Measurements from ENCODE around the gene PSMA6. TPM values are rescaled to one million over a fixed set of nuclear protein-coding genes. Genes with fewer than 3 reads are reported as not detected.
A peak's percentile ranks its signal among the peaks of the same experiment; 100 is the strongest.

Gene PSMA6
- polyA plus RNA-seq (2011; rRNA removed) (233 and 300 TPM in 2 replicates), polyA minus RNA-seq (2011; rRNA and poly(A)+ RNA removed) (81.5 and 105 TPM in 2 replicates)

- TF ChIP-seq, protein P1, sequence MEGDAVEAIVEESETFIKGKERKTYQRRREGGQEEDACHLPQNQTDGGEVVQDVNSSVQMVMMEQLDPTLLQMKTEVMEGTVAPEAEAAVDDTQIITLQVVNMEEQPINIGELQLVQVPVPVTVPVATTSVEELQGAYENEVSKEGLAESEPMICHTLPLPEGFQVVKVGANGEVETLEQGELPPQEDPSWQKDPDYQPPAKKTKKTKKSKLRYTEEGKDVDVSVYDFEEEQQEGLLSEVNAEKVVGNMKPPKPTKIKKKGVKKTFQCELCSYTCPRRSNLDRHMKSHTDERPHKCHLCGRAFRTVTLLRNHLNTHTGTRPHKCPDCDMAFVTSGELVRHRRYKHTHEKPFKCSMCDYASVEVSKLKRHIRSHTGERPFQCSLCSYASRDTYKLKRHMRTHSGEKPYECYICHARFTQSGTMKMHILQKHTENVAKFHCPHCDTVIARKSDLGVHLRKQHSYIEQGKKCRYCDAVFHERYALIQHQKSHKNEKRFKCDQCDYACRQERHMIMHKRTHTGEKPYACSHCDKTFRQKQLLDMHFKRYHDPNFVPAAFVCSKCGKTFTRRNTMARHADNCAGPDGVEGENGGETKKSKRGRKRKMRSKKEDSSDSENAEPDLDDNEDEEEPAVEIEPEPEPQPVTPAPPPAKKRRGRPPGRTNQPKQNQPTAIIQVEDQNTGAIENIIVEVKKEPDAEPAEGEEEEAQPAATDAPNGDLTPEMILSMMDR (IDR thresholded peaks at IDR 0.05; ENCODE audit: low read depth, low read length): no peak
- H3K27ac ChIP-seq (ENCODE audit: low read depth, low read length): peak within 1 kb of the TSS; percentile 89
- ChIA-PET POLR2A (interaction anchor here (0.6 to 2.1 kb wide), 14 partner anchors 10 to 246 kb away, joined by 3 to 25 read pairs (median 4); partner anchors contain the start of genes FAM177A1 and NFKBIA), CTCF (interaction anchor here (0.7 to 1.9 kb wide), 4 partner anchors 60 to 151 kb away, joined by 5 to 8 read pairs (median 6); no protein-coding TSS in a partner anchor)
- no peaks in the 10 kb centered on the region for H3K27me3 ChIP-seq (ENCODE audit: control insufficient read depth, insufficient read depth, low read length)
- H3K4me3 ChIP-seq (ENCODE audit: low read depth, low read length): peak within 1 kb of the TSS; percentile 94
- peak; percentile 96 for DNase-seq (ENCODE audit: low read depth, low spot score)
- no peaks in the 10 kb centered on the region for H3K9me3 ChIP-seq (ENCODE audit: control insufficient read depth, insufficient read depth, low read length)
Measured at GRCh38 chr14:35292051-35292769, at the start of gene PSMA6. Gene PSMA6, plus strand, starts transcription at chr14:35292382. Its CDS starts 95 bp downstream, at chr14:35292477.

DNA sequence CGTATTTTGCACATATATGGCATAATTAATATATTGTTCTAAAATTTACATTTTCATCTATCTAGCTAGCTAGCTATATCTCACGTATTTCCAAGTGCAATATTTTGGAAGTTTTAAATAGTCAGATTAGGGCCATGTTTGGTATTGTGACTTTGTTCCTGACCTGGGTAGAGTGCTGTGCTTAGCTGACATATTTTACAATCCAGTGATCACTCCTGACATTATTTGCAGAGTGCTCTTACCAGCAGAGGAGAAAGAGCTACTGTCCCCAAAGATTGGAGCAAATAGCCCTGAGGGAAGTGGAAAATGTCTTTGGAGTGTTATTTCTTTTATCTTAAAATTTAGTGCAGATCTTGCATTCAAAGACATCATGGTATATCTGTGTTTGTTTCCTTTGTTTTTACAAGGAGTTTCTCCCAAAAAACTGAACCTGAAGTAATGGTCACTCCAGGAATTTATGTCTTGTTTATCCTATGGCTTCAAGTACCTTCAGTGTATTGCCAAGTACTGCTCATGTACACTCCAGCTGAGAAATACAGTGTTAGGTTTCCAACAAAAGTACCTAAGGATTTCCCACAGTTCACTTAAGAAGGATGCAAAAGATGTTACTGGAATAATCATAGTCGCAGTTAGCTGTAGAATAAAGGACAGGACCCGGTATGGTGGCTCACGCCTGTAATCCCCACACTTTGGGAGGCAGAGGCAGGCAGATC, 49.4 kb upstream of the PSMA6 start:
- Histone ChIP-seq H3K27me3 (ENCODE audit: control insufficient read depth, insufficient read depth, low read length) (no peaks in the 10 kb centered on the region), H3K9me3 (ENCODE audit: control insufficient read depth, insufficient read depth, low read length) (no peaks in the 10 kb centered on the region)
- CTCF ChIA-PET: no interaction called here

DNA sequence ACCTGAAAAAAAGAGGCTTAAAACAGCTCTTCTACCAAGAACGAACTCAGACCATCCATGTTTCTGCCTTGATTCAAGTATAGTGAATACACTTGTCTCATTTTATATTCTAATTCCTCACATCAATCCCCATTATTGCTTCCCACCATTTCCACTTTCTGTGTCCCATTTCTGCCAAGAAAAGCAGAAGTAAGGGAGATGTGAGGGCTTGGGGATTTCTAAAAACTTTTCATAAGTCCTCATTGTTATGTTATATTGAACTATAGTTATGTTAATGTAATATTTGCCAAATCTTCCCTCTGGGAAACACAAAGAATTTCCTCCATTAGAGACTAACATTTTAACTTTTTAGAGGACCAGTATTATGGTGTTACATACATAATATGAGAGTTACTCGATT, 48.2 kb upstream of the PSMA6 start:
- DNase-seq (ENCODE audit: low read depth, low spot score): no peak
- no peak overlapping the region for H3K4me3 ChIP-seq (ENCODE audit: low read depth, low read length)
- TF ChIP-seq, protein P1 (IDR thresholded peaks at IDR 0.05; ENCODE audit: low read depth, low read length): no peak
- ChIA-PET CTCF (no interaction called here), POLR2A (no interaction called here)
- H3K9me3 ChIP-seq (ENCODE audit: control insufficient read depth, insufficient read depth, low read length): no peaks in the 10 kb centered on the region
- no peaks in the 10 kb centered on the region for H3K27me3 ChIP-seq (ENCODE audit: control insufficient read depth, insufficient read depth, low read length)
- no peak overlapping the region for H3K27ac ChIP-seq (ENCODE audit: low read depth, low read length)

More for the DNA sequence above, 49.4 kb upstream of the PSMA6 start:
- no peak for DNase-seq (ENCODE audit: low read depth, low spot score)
- POLR2A ChIA-PET: no interaction called here
- no peak overlapping the region for H3K27ac ChIP-seq (ENCODE audit: low read depth, low read length)
- H3K4me3 ChIP-seq (ENCODE audit: low read depth, low read length): no peak overlapping the region
- TF ChIP-seq, protein P1 (IDR thresholded peaks at IDR 0.05; ENCODE audit: low read depth, low read length): no peak

DNA sequence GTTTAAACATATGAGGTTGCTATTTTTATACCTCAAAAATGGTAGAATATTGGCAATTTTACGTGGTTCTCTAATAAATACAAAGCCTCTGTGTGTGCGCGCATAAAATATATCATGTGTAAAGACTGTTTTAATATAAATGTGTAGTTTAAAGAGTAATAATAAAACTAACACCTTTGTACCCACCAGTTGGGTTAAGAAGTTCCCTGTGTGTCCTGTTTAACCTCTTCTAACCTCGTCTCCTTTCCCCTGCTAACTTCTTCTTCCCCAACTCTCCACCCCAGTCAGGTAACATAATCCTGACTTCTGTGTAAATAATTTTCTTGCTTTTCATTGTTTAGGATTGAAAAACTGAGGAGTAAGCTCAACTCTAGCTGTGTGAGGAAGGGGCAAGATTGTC, 47.6 kb upstream of the PSMA6 start:
- POLR2A ChIA-PET: interaction anchor here (0.6 kb wide), 1 partner anchor 463 kb away, joined by 4 read pairs; no protein-coding TSS in a partner anchor
- Histone ChIP-seq H3K27ac (ENCODE audit: low read depth, low read length) (no peak overlapping the region), H3K27me3 (ENCODE audit: control insufficient read depth, insufficient read depth, low read length) (no peaks in the 10 kb centered on the region), H3K9me3 (ENCODE audit: control insufficient read depth, insufficient read depth, low read length) (no peaks in the 10 kb centered on the region), H3K4me3 (ENCODE audit: low read depth, low read length) (no peak overlapping the region)
- CTCF ChIA-PET: no interaction called here
- TF ChIP-seq, protein P1 (IDR thresholded peaks at IDR 0.05; ENCODE audit: low read depth, low read length): no peak
- DNase-seq (ENCODE audit: low read depth, low spot score): no peak

DNA sequence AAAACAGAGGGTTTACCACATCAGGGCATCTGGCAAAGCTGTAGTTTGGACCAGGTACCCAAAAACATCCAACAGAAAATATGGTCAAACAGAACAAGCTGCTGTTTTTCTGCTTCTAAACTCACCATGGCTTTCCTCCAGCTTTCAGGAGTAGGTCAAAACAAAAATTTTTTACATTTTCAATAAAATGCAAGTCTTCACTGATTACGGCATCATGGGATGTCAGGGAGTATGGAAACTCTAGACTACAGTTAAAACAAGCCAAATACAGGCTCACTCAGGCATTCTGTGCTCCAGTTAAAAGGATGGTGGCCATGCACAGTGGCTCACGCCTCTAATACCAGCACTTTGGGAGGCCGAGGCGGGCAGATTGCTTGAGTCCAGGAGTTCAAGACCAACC, 47.1 kb upstream of the PSMA6 start:
- no peaks in the 10 kb centered on the region for H3K27me3 ChIP-seq (ENCODE audit: control insufficient read depth, insufficient read depth, low read length)
- no peaks in the 10 kb centered on the region for H3K9me3 ChIP-seq (ENCODE audit: control insufficient read depth, insufficient read depth, low read length)
- H3K4me3 ChIP-seq (ENCODE audit: low read depth, low read length): no peak overlapping the region
- ChIA-PET CTCF (no interaction called here), POLR2A (interaction anchor here (0.6 kb wide), 1 partner anchor 464 kb away, joined by 4 read pairs; no protein-coding TSS in a partner anchor)
- H3K27ac ChIP-seq (ENCODE audit: low read depth, low read length): no peak overlapping the region
- DNase-seq (ENCODE audit: low read depth, low spot score): no peak
- TF ChIP-seq, protein P1 (IDR thresholded peaks at IDR 0.05; ENCODE audit: low read depth, low read length): no peak

All from AG04450 (cell line).